Measurements from ENCODE around the gene USP49.
"Not testable (repeated sequence)": the region's sequence is repeated elsewhere in the genome, so short reads cannot be mapped to it uniquely, and the experiment has no call there.

Gene USP49

GRCh38 chr6:41768545-41769308 is 126.4 kb downstream of the USP49 start:
- intact Hi-C loops (cut with DNase I), result no loop called here
- peak in 1 of 10 donors; percentile 57 for DNase-seq

GRCh38 chr6:41767112-41767833 is 127.9 kb downstream of the USP49 start:
- intact Hi-C loops (cut with DNase I), result no loop called here
- DNase-seq, result peak in 1 of 10 donors; percentile 27

- intact Hi-C loops (cut with DNase I), result not testable (repeated sequence)
- peak in 1 of 10 donors; percentile 2 for DNase-seq
Measured at GRCh38 chr6:41766043-41766664, 129.0 kb downstream of the USP49 start.

- peak in 1 of 10 donors; percentile 1 for DNase-seq
- intact Hi-C loops (cut with DNase I), result no loop called here
Measured at GRCh38 chr6:41763470-41763869, 131.7 kb downstream of the USP49 start.

GRCh38 chr6:41759905-41760579 is 135.1 kb downstream of the USP49 start:
- peak in 2 of 10 donors; percentile 20 to 47 for DNase-seq
- intact Hi-C loops (cut with DNase I), result no loop called here

GRCh38 chr6:41759106-41759904 is 135.9 kb downstream of the USP49 start:
- peak in 2 of 10 donors; percentile 35 to 70 for DNase-seq
- intact Hi-C loops (cut with DNase I), result no loop called here

- peak in 1 of 10 donors; percentile 24 for DNase-seq
- intact Hi-C loops (cut with DNase I), result no loop called here
Measured at GRCh38 chr6:41758641-41759035, 136.5 kb downstream of the USP49 start.

GRCh38 chr6:41757931-41758640 is 137.1 kb downstream of the USP49 start:
- intact Hi-C loops (cut with DNase I), result no loop called here
- DNase-seq, result peak in 1 of 10 donors; percentile 10

- DNase-seq, result peak in 1 of 10 donors; percentile 45
- intact Hi-C loops (cut with DNase I), result no loop called here
Measured at GRCh38 chr6:41757271-41757670, 137.9 kb downstream of the USP49 start.

GRCh38 chr6:41756354-41756753 is 138.8 kb downstream of the USP49 start:
- intact Hi-C loops (cut with DNase I), result no loop called here
- peak in 2 of 10 donors; percentile 28 to 57 for DNase-seq

- intact Hi-C loops (cut with DNase I), result no loop called here
- peak in 1 of 10 donors; percentile 18 for DNase-seq
Measured at GRCh38 chr6:41755895-41756294, 139.3 kb downstream of the USP49 start.

- intact Hi-C loops (cut with DNase I), result no loop called here
- DNase-seq, result no peak
Measured at GRCh38 chr6:41750374-41750773, 144.8 kb downstream of the USP49 start.

GRCh38 chr6:41748542-41748941 is 146.6 kb downstream of the USP49 start:
- intact Hi-C loops (cut with DNase I), result no loop called here
- DNase-seq, result peak in 2 of 10 donors; percentile 19 to 55

- peak in 1 of 10 donors; percentile 52 for DNase-seq
- intact Hi-C loops (cut with DNase I), result no loop called here
Measured at GRCh38 chr6:41748102-41748477, 147.1 kb downstream of the USP49 start.

GRCh38 chr6:41747256-41748101 is 147.7 kb downstream of the USP49 start, which contains the start of gene PGC:
Gene PGC (minus strand): TSS chr6:41747397. CDS start chr6:41747334, 63 bp downstream.
- peak in 2 of 10 donors; percentile 23 to 24 for DNase-seq
- intact Hi-C loops (cut with DNase I), result no loop called here

GRCh38 chr6:41746107-41746506 is 149.1 kb downstream of the USP49 start:
- intact Hi-C loops (cut with DNase I), result no loop called here
- peak in 2 of 10 donors; percentile 41 to 72 for DNase-seq

- intact Hi-C loops (cut with DNase I), result no loop called here
- peak in 3 of 10 donors; percentile 25 to 35 (median 30) for DNase-seq
Measured at GRCh38 chr6:41744236-41744787, 150.9 kb downstream of the USP49 start.
